WTC11 (cell line): ENCODE results near the gene MPZL3. TPM values are rescaled to one million over a fixed set of nuclear protein-coding genes. Genes with fewer than 3 reads are reported as not detected.

Experiments
- ATAC-seq: fragments of 200-7000 bp; cut with Tn5 transposase; 2 replicates; pipeline ENCODE4 v1.10.0; 2021; ENCODE audit warnings: mild to moderate bottlenecking, moderate library complexity
- CTCF ChIA-PET: fragments of 300-600 bp; sonication (Branson Sonifier 250); formaldehyde crosslinking; loops from one replicate; lab custom pipeline; 2021; ENCODE audit warnings: antibody characterized with exemption; lab: Charles Lee
- POLR2A ChIA-PET: fragments of 350-600 bp; sonication (Branson Sonifier 250); formaldehyde crosslinking; loops from one replicate; lab custom pipeline; 2021; ENCODE audit warnings: antibody characterized with exemption; lab: Charles Lee
- DNase-seq: peaks from one replicate; pipeline ENCODE4 v3.0.0; 2021; ENCODE audit warnings: low spot score
- H3K27ac Mint-ChIP-seq: 2 replicates; pipeline ENCODE4 v1.8.0; 2021; ENCODE audit warnings: mixed read lengths
- H3K27me3 Mint-ChIP-seq: 2 replicates; pipeline ENCODE4 v1.8.0; 2021; ENCODE audit warnings: low read depth, mild to moderate bottlenecking, moderate library complexity, mixed read lengths
- H3K36me3 Mint-ChIP-seq: 2 replicates; pipeline ENCODE4 v1.8.0; 2021; ENCODE audit warnings: mixed read lengths
- H3K4me1 Mint-ChIP-seq: 2 replicates; pipeline ENCODE4 v1.8.0; 2022; ENCODE audit warnings: mixed read lengths
- H3K4me3 Mint-ChIP-seq: 2 replicates; pipeline ENCODE4 v1.8.0; 2021; ENCODE audit warnings: mild to moderate bottlenecking, moderate library complexity, mixed read lengths
- H3K9me3 Mint-ChIP-seq: 2 replicates; pipeline ENCODE4 v1.8.0; 2021; ENCODE audit warnings: mixed read lengths
- AFF4 ChIP-seq: sonication (generic); formaldehyde crosslinking; IDR thresholded peaks from 2 replicates; pipeline ENCODE4 v1.8.1; 2023; ENCODE audit warnings: mild to moderate bottlenecking, missing genetic modification reagents, borderline replicate concordance
- CREB1 ChIP-seq: sonication (generic); formaldehyde crosslinking; IDR thresholded peaks from 2 replicates; pipeline ENCODE4 v1.8.0; 2023; ENCODE audit warnings: mild to moderate bottlenecking, missing genetic modification reagents
- E2F1 ChIP-seq: sonication (generic); formaldehyde crosslinking; IDR thresholded peaks from 2 replicates; pipeline ENCODE4 v1.8.0; 2022; ENCODE audit warnings: mild to moderate bottlenecking, missing genetic modification reagents
- E2F4 ChIP-seq: sonication (generic); formaldehyde crosslinking; IDR thresholded peaks from 2 replicates; pipeline ENCODE4 v1.8.1; 2022; ENCODE audit warnings: low read depth, mild to moderate bottlenecking, moderate library complexity, missing genetic modification reagents, borderline replicate concordance
- ELF4 ChIP-seq: sonication (generic); formaldehyde crosslinking; IDR thresholded peaks from 2 replicates; pipeline ENCODE4 v1.8.1; 2022; ENCODE audit warnings: low read depth, mild to moderate bottlenecking, moderate library complexity, missing genetic modification reagents
- ESRRA ChIP-seq: sonication (generic); formaldehyde crosslinking; IDR thresholded peaks from 2 replicates; pipeline ENCODE4 v1.8.1; 2022; ENCODE audit warnings: mild to moderate bottlenecking, missing genetic modification reagents, borderline replicate concordance
- GTF2I ChIP-seq: fragments of 250-450 bp; sonication (Bioruptor Pico); conservative IDR thresholded peaks from 2 replicates; pipeline ENCODE4 v1.4.0; 2021; ENCODE audit warnings: mild to moderate bottlenecking
- HMGA2 ChIP-seq: fragments of 250-450 bp; sonication (Bioruptor Pico); IDR thresholded peaks from 2 replicates; pipeline ENCODE4 v1.4.0; 2021; ENCODE audit warnings: mild to moderate bottlenecking, moderate library complexity
- JUN ChIP-seq: sonication (generic); formaldehyde crosslinking; IDR thresholded peaks from 2 replicates; pipeline ENCODE4 v1.8.0; 2023; ENCODE audit warnings: mild to moderate bottlenecking, missing genetic modification reagents
- MLX ChIP-seq: sonication (generic); formaldehyde crosslinking; IDR thresholded peaks from 2 replicates; pipeline ENCODE4 v1.8.1; 2023; ENCODE audit warnings: mild to moderate bottlenecking, missing genetic modification reagents, moderate library complexity
- OVOL2 ChIP-seq: fragments of 250-450 bp; sonication (Bioruptor Pico); IDR thresholded peaks from 2 replicates; pipeline ENCODE4 v1.9.0; 2021; ENCODE audit warnings: mild to moderate bottlenecking, borderline replicate concordance
- RELA ChIP-seq: sonication (generic); formaldehyde crosslinking; IDR thresholded peaks from 2 replicates; pipeline ENCODE4 v1.8.1; 2022; ENCODE audit warnings: missing genetic modification reagents, mild to moderate bottlenecking, borderline replicate concordance
- SMAD3 ChIP-seq: sonication (generic); formaldehyde crosslinking; IDR thresholded peaks from 2 replicates; pipeline ENCODE4 v1.8.0; 2022; ENCODE audit warnings: missing genetic modification reagents, mild to moderate bottlenecking, borderline replicate concordance
- SMAD4 ChIP-seq: sonication (generic); formaldehyde crosslinking; IDR thresholded peaks from 2 replicates; pipeline ENCODE4 v1.8.0; 2022; ENCODE audit warnings: mild to moderate bottlenecking, missing genetic modification reagents
- ZMAT4 ChIP-seq: fragments of 250-450 bp; sonication (Bioruptor Pico); IDR thresholded peaks from 2 replicates; pipeline ENCODE4 v1.9.0; 2021; ENCODE audit warnings: mild to moderate bottlenecking
- ZNF138 ChIP-seq: sonication (generic); formaldehyde crosslinking; conservative IDR thresholded peaks from 2 replicates; pipeline ENCODE4 v1.8.1; 2022; ENCODE audit warnings: mild to moderate bottlenecking, moderate library complexity, missing genetic modification reagents
- ZNF317 ChIP-seq: sonication (generic); formaldehyde crosslinking; IDR thresholded peaks from 2 replicates; pipeline ENCODE4 v1.8.1; 2023; ENCODE audit warnings: low read depth, mild to moderate bottlenecking, moderate library complexity, missing genetic modification reagents, borderline replicate concordance
- ZNF425 ChIP-seq: fragments of 250-450 bp; sonication (Bioruptor Pico); conservative IDR thresholded peaks from 2 replicates; pipeline ENCODE4 v1.9.0; 2021; ENCODE audit warnings: mild to moderate bottlenecking
- ZNF671 ChIP-seq: fragments of 250-450 bp; sonication (Bioruptor Pico); IDR thresholded peaks from 2 replicates; pipeline ENCODE4 v1.8.0; 2021; ENCODE audit warnings: mild to moderate bottlenecking
- total RNA-seq: library from RNA; stranded (reverse); gene quantifications from 3 replicates; pipeline ENCODE4 v1.2.3, GENCODE V29; 2021

The MPZL3 gene
- total RNA-seq, 1 experiment from 2014 or later, result 2.1 TPM

- TF ChIP-seq ZNF425 (CRISPR knock-in tag) (no peak), MLX (CRISPR knock-in tag) (no peak), E2F4 (CRISPR knock-in tag) (no peak), AFF4 (CRISPR knock-in tag) (no peak), ZNF138 (CRISPR knock-in tag) (no peak), SMAD3 (CRISPR knock-in tag) (no peak), ZNF671 (no peak), CREB1 (CRISPR knock-in tag) (no peak), GTF2I (CRISPR knock-in tag) (no peak), ZNF317 (no peak), ELF4 (CRISPR knock-in tag) (no peak)
Observed at GRCh38 chr11:118223992-118224391, 28.2 kb downstream of the MPZL3 start (continued).

GRCh38 chr11:118223570-118223969 is 28.6 kb downstream of the MPZL3 start:
- H3K27me3 Mint-ChIP-seq, result peaks cover 6% of the 10 kb centered on the region
- ChIA-PET POLR2A (no interaction called here), CTCF (interaction anchor here (1.2 kb wide), 1 partner anchor 25 kb away, joined by 3 read pairs; no protein-coding TSS in a partner anchor)
- H3K4me3 Mint-ChIP-seq, result no peak overlapping the region
- no peaks in the 10 kb centered on the region for H3K36me3 Mint-ChIP-seq
- no peak overlapping the region for H3K27ac Mint-ChIP-seq
- DNase-seq (no peak), ATAC-seq (no peak)
- no peaks in the 10 kb centered on the region for H3K4me1 Mint-ChIP-seq
- TF ChIP-seq RELA, result no peak
- TF ChIP-seq E2F1 (CRISPR knock-in tag), result no peak
- TF ChIP-seq HMGA2 (CRISPR knock-in tag), result no peak
- TF ChIP-seq ZMAT4 (CRISPR knock-in tag), result no peak
- TF ChIP-seq SMAD3 (CRISPR knock-in tag), result no peak
- no peak for TF ChIP-seq OVOL2 (CRISPR knock-in tag)
- no peak for TF ChIP-seq SMAD4 (CRISPR knock-in tag)
- no peak for TF ChIP-seq E2F4 (CRISPR knock-in tag)
- TF ChIP-seq JUN (CRISPR knock-in tag), result no peak
- no peak for TF ChIP-seq ESRRA (CRISPR knock-in tag)
- peaks cover 4% of the 10 kb centered on the region for H3K9me3 Mint-ChIP-seq
